Neural progenitor cell (in vitro differentiated cells): ENCODE results near the gene LRRC46.

Source experiments
- CTCF ChIP-seq: fragments of 200-600 bp; sonication (generic); IDR thresholded peaks from 2 replicates; pipeline ENCODE4 v1.5.1; 2017; ENCODE audit warnings: antibody characterized with exemption, mild to moderate bottlenecking
- EZH2 ChIP-seq: fragments of 200-600 bp; sonication (generic); IDR thresholded peaks from 2 replicates; pipeline ENCODE4 v1.6.1; 2017; ENCODE audit warnings: antibody characterized with exemption, mild to moderate bottlenecking, moderate library complexity
- EZH2phosphoT487 ChIP-seq: fragments of 200-600 bp; sonication (generic); IDR thresholded peaks from 2 replicates; pipeline ENCODE4 v1.6.1; 2017; ENCODE audit warnings: antibody characterized with exemption

DNA sequence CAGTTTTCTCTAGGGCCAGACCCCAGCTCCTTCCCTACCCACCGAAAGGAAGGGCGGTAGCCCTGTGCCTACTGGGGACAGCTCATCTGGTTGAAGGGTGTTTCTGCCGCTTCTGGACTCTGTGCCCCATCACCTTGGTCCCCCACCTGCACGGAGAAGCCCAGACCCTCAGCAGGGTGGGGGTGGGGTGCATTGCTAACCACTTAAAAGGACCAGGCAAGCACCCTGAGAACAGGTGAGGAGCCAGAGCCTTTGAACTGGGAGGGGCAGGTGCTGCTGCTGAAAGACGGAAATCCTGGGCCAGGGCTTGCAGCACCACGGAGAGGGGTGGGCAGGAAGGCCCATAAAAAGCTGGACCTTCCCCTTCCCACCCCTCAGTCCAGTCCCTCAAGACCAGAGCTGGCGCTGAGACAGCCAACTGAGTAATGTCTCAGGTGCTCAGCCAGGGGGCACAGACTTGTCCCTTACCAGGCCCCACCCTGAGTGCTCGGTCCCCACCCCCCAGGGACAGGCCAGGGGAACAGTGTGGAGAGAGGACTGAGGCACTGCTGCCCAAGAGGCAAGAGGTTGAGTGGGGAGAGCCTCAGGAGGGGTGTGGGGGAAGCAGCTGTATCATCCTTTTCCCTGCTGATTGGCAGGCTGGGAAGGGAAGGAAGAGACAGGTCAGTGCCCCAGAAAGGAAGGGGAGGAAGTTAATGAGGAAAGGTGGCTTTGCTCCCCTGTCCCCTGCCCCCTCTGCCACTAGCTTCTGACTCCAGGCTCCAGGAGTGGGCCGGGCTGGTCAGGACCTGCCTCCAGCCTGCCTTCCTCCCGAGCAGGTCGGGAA is 53.6 kb downstream of the LRRC46 start:
- TF ChIP-seq CTCF: no peak
- no peak for TF ChIP-seq EZH2phosphoT487
- TF ChIP-seq EZH2: no peak
